Ascending aorta (tissue), 2 donors: ENCODE results near the gene AP1B1. TPM values are rescaled to one million over a fixed set of nuclear protein-coding genes. Genes with fewer than 3 reads are reported as not detected.
"Not testable (repeated sequence)": the region's sequence is repeated elsewhere in the genome, so short reads cannot be mapped to it uniquely, and the experiment has no call there.

Source experiments
- DNase-seq, 2 donors: peaks; one replicate each; pipeline ENCODE4 v3.0.0-alpha.2; 2019; ENCODE audit warnings: low spot score in 2 of 2
- H3K27ac ChIP-seq, 2 donors: fragments of 200-600 bp; sonication (generic); one replicate each; pipeline ENCODE4 v1.5.1; 2016 to 2017; ENCODE audit warnings: mild to moderate bottlenecking in 1 of 2
- H3K27me3 ChIP-seq: fragments of 200-600 bp; sonication (generic); one replicate; pipeline ENCODE4 v1.5.1; 2017
- H3K36me3 ChIP-seq, 2 donors: fragments of 200-600 bp; sonication (generic); one replicate each; pipeline ENCODE4 v1.5.1; 2016
- H3K4me1 ChIP-seq, 2 donors: fragments of 200-600 bp; sonication (generic); one replicate each; pipeline ENCODE4 v1.5.1; 2016 to 2017; ENCODE audit warnings: mild to moderate bottlenecking in 1 of 2
- H3K4me3 ChIP-seq, 2 donors: fragments of 200-600 bp; sonication (generic); one replicate each; pipeline ENCODE4 v1.5.1; 2016 to 2017; ENCODE audit warnings: mild to moderate bottlenecking in 1 of 2
- H3K9me3 ChIP-seq, 2 donors: fragments of 200-600 bp; sonication (generic); one replicate each; pipeline ENCODE4 v1.5.1; 2016
- CTCF ChIP-seq, 3 experiments: fragments of 200-600 bp in 2 of 3; fragments of 450-650 bp in 1 of 3; sonication (generic) in 2 of 3; IDR thresholded peaks; one replicate each; pipeline ENCODE4 v1.5.1; 2016 to 2019; ENCODE audit warnings: antibody characterized with exemption in 3 of 3, mild to moderate bottlenecking in 1 of 3, moderate library complexity in 1 of 3
- intact Hi-C: fragments of 100-400 bp; cut with DNase I; formaldehyde crosslinking; loops from one replicate; pipeline ENCODE4 v1.15.1; 2023
- total RNA-seq: library from RNA; depleted of rRNA; stranded (reverse); fragments of >200 nt; gene quantifications from one replicate; pipeline ENCODE4 v1.1.0, GENCODE V29; 2016

The AP1B1 gene
- total RNA-seq, 1 donor from 2014 or later = 86.4 TPM

- no peak for DNase-seq
- TF ChIP-seq CTCF (IDR thresholded peaks at IDR 0.05) = no peak
These were observed 9.1 kb downstream of the AP1B1 start for GRCh38 chr22:29379258-29379657.

GRCh38 chr22:29377979-29378378 is 10.4 kb downstream of the AP1B1 start:
- intact Hi-C loops = no loop called here
- DNase-seq = no peak
- no peaks in the 10 kb centered on the region for H3K27me3 ChIP-seq
- H3K4me1 ChIP-seq = no peaks in the 10 kb centered on the region
- H3K4me3 ChIP-seq = no peak overlapping the region
- H3K27ac ChIP-seq = no peak overlapping the region
- H3K9me3 ChIP-seq = no peaks in the 10 kb centered on the region
- no peak for TF ChIP-seq CTCF (IDR thresholded peaks at IDR 0.05)
- peaks cover 4 to 14% of the 10 kb centered on the region in 2 donors for H3K36me3 ChIP-seq

More at GRCh38 chr22:29379258-29379657, 9.1 kb downstream of the AP1B1 start:
- Histone ChIP-seq H3K27ac (no peak overlapping the region), H3K9me3 (no peaks in the 10 kb centered on the region), H3K36me3 (peaks cover 4 to 14% of the 10 kb centered on the region in 2 donors), H3K27me3 (no peaks in the 10 kb centered on the region), H3K4me3 (no peak overlapping the region), H3K4me1 (no peaks in the 10 kb centered on the region)
- intact Hi-C loops = no loop called here

- intact Hi-C loops, H3K27ac ChIP-seq, H3K4me1 ChIP-seq, H3K4me3 ChIP-seq, DNase-seq, H3K27me3 ChIP-seq, H3K9me3 ChIP-seq: not testable (repeated sequence)
- H3K36me3 ChIP-seq = peaks cover 4 to 14% of the 10 kb centered on the region in 2 donors
These were observed 11.7 kb downstream of the AP1B1 start for GRCh38 chr22:29376705-29377104.

GRCh38 chr22:29375398-29376076 is 12.8 kb downstream of the AP1B1 start:
- Histone ChIP-seq H3K27me3 (no peaks in the 10 kb centered on the region), H3K36me3 (peaks cover 4 to 17% of the 10 kb centered on the region in 2 donors)

GRCh38 chr22:29374806-29375205 is 13.6 kb downstream of the AP1B1 start:
- H3K27me3 ChIP-seq, intact Hi-C loops, H3K27ac ChIP-seq, H3K4me3 ChIP-seq, H3K9me3 ChIP-seq, DNase-seq, H3K4me1 ChIP-seq: not testable (repeated sequence)
- peaks cover 4 to 18% of the 10 kb centered on the region in 2 donors for H3K36me3 ChIP-seq

More at GRCh38 chr22:29375398-29376076, 12.8 kb downstream of the AP1B1 start:
- TF ChIP-seq CTCF (IDR thresholded peaks at IDR 0.05) = no peak
- H3K9me3 ChIP-seq = no peaks in the 10 kb centered on the region
- intact Hi-C loops = no loop called here
- H3K4me3 ChIP-seq = no peak overlapping the region
- no peaks in the 10 kb centered on the region for H3K4me1 ChIP-seq
- no peak for DNase-seq
- H3K27ac ChIP-seq = no peak overlapping the region

- no peaks in the 10 kb centered on the region for H3K4me1 ChIP-seq
- intact Hi-C loops = no loop called here
- no peaks in the 10 kb centered on the region for H3K9me3 ChIP-seq
- no peak for TF ChIP-seq CTCF (IDR thresholded peaks at IDR 0.05)
- no peak overlapping the region for H3K4me3 ChIP-seq
- no peak for DNase-seq
- H3K27me3 ChIP-seq = no peaks in the 10 kb centered on the region
- peaks cover 4 to 18% of the 10 kb centered on the region in 2 donors for H3K36me3 ChIP-seq
- H3K27ac ChIP-seq = no peak overlapping the region
These were observed 14.0 kb downstream of the AP1B1 start for GRCh38 chr22:29374401-29374800.
